ENCODE data around the gene GMEB1.
A peak's percentile ranks its signal among the peaks of the same experiment; 100 is the strongest.
"Not testable (repeated sequence)": the region's sequence is repeated elsewhere in the genome, so short reads cannot be mapped to it uniquely, and the experiment has no call there.

GMEB1 gene

GRCh38 chr1:28719332-28719619, 50.7 kb downstream of the GMEB1 start:
- H3K27ac ChIP-seq, result peak overlapping the region; percentile 78
- TF ChIP-seq ZFX (IDR thresholded peaks at IDR 0.05; ENCODE audit: borderline replicate concordance), result no peak
- TF ChIP-seq CTCF (IDR thresholded peaks at IDR 0.05), result peak; percentile 26

- TF ChIP-seq ZFX (IDR thresholded peaks at IDR 0.05; ENCODE audit: borderline replicate concordance) (no peak), CTCF (IDR thresholded peaks at IDR 0.05) (no peak)
- peak overlapping the region; percentile 78 for H3K27ac ChIP-seq
Measured at GRCh38 chr1:28720376-28720775, 51.8 kb downstream of the GMEB1 start.

- peak overlapping the region; percentile 78 for H3K27ac ChIP-seq
Measured at GRCh38 chr1:28721927-28722326, 53.3 kb downstream of the GMEB1 start.

GRCh38 chr1:28725365-28725764, 56.8 kb downstream of the GMEB1 start:
- not testable (repeated sequence) for H3K27ac ChIP-seq

GRCh38 chr1:28735961-28736449, 67.4 kb downstream of the GMEB1 start:
- TF ChIP-seq ZFX (IDR thresholded peaks at IDR 0.05; ENCODE audit: borderline replicate concordance) (no peak), CTCF (IDR thresholded peaks at IDR 0.05) (no peak)

GRCh38 chr1:28736450-28737306, 68.1 kb downstream of the GMEB1 start, which contains the start of gene YTHDF2:
YTHDF2 (plus strand) TSS chr1:28736940; CDS start chr1:28737121, 181 bp downstream.
- TF ChIP-seq ZFX (IDR thresholded peaks at IDR 0.05; ENCODE audit: borderline replicate concordance) (0 out of 2 replicates have a peak, but pooled peaks have one; percentile 52), CTCF (IDR thresholded peaks at IDR 0.05) (peak; percentile 98)
- peak within 1 kb of the TSS; percentile 92 for H3K27ac ChIP-seq

More at GRCh38 chr1:28735961-28736449, 67.4 kb downstream of the GMEB1 start:
- H3K27ac ChIP-seq, result peak overlapping the region; percentile 92

- TF ChIP-seq CTCF (IDR thresholded peaks at IDR 0.05), result no peak
- no peak for TF ChIP-seq ZFX (IDR thresholded peaks at IDR 0.05; ENCODE audit: borderline replicate concordance)
- peak overlapping the region; percentile 92 for H3K27ac ChIP-seq
Measured at GRCh38 chr1:28737307-28738132, 68.9 kb downstream of the GMEB1 start.

GRCh38 chr1:28740118-28740517, 71.5 kb downstream of the GMEB1 start:
- TF ChIP-seq CTCF (IDR thresholded peaks at IDR 0.05) (no peak), ZFX (IDR thresholded peaks at IDR 0.05; ENCODE audit: borderline replicate concordance) (no peak)
- H3K27ac ChIP-seq, result no peak overlapping the region
